DMS 273 (cell line): Measurements from ENCODE around the gene TMEM115.

Source experiments
- DNase-seq: peaks from one replicate; lab custom pipeline; 2025; ENCODE audit not compliant: unreplicated experiment; lab: John Stamatoyannopoulos, UW

Gene TMEM115

GRCh38 chr3:50378024-50378423 lies 18.7 kb upstream of the TMEM115 start:
- no peak for DNase-seq

GRCh38 chr3:50375258-50375931 lies 16.1 kb upstream of the TMEM115 start:
- DNase-seq, result peak; percentile 27

- no peak for DNase-seq
Observed at GRCh38 chr3:50374363-50375257, 15.3 kb upstream of the TMEM115 start.

- DNase-seq, result no peak
Observed at GRCh38 chr3:50373146-50374051, 14.1 kb upstream of the TMEM115 start.

GRCh38 chr3:50372349-50372748 lies 13.0 kb upstream of the TMEM115 start:
- peak; percentile 68 for DNase-seq

- DNase-seq, result no peak
Observed at GRCh38 chr3:50371133-50371685, 11.9 kb upstream of the TMEM115 start.

GRCh38 chr3:50370594-50370993 lies 11.3 kb upstream of the TMEM115 start:
- peak; percentile 51 for DNase-seq

GRCh38 chr3:50369012-50369670 lies 9.8 kb upstream of the TMEM115 start:
- peak; percentile 20 for DNase-seq

GRCh38 chr3:50365842-50366220 lies 6.5 kb upstream of the TMEM115 start:
- no peak for DNase-seq

- no peak for DNase-seq
Observed at GRCh38 chr3:50365080-50365841, 5.9 kb upstream of the TMEM115 start.

GRCh38 chr3:50364573-50365079 lies 5.3 kb upstream of the TMEM115 start:
- DNase-seq, result no peak

- no peak for DNase-seq
Observed at GRCh38 chr3:50359760-50360110, 414 bp upstream of the TMEM115 start.

- peak; percentile 31 for DNase-seq
Observed at GRCh38 chr3:50358355-50358910, 888 bp downstream of the TMEM115 start.

- no peak for DNase-seq
Observed at GRCh38 chr3:50357481-50357880, 1.8 kb downstream of the TMEM115 start.

- peak; percentile 51 for DNase-seq
Observed at GRCh38 chr3:50356553-50356952, 2.8 kb downstream of the TMEM115 start.

GRCh38 chr3:50355829-50356552 lies 3.3 kb downstream of the TMEM115 start:
- no peak for DNase-seq

- DNase-seq, result no peak
Observed at GRCh38 chr3:50354850-50355249, 4.5 kb downstream of the TMEM115 start.

- no peak for DNase-seq
Observed at GRCh38 chr3:50354186-50354764, 5.0 kb downstream of the TMEM115 start.
